Myocyte (in vitro differentiated cells): ENCODE results near the gene SOD2. TPM values are rescaled to one million over a fixed set of nuclear protein-coding genes. Genes with fewer than 3 reads are reported as not detected.
"Not testable (repeated sequence)": the region's sequence is repeated elsewhere in the genome, so short reads cannot be mapped to it uniquely, and the experiment has no call there.

Source experiments
- DNase-seq: peaks from one replicate; pipeline ENCODE4 v3.0.0-alpha.2; 2012; ENCODE audit warnings: low read depth
- polyA plus RNA-seq: library from polyadenylated mRNA; unstranded; fragments of >200 nt; gene quantifications from one replicate; pipeline ENCODE4 v1.2.1, GENCODE V29; 2012; ENCODE audit warnings: missing spikeins
- total RNA-seq: library from RNA; depleted of rRNA; stranded (reverse); fragments of >200 nt; gene quantifications from 2 replicates; pipeline ENCODE4 v1.2.3, GENCODE V29; 2014

Gene SOD2
- total RNA-seq: 177 and 208 TPM in 2 replicates
- 89.7 TPM for polyA plus RNA-seq

DNA sequence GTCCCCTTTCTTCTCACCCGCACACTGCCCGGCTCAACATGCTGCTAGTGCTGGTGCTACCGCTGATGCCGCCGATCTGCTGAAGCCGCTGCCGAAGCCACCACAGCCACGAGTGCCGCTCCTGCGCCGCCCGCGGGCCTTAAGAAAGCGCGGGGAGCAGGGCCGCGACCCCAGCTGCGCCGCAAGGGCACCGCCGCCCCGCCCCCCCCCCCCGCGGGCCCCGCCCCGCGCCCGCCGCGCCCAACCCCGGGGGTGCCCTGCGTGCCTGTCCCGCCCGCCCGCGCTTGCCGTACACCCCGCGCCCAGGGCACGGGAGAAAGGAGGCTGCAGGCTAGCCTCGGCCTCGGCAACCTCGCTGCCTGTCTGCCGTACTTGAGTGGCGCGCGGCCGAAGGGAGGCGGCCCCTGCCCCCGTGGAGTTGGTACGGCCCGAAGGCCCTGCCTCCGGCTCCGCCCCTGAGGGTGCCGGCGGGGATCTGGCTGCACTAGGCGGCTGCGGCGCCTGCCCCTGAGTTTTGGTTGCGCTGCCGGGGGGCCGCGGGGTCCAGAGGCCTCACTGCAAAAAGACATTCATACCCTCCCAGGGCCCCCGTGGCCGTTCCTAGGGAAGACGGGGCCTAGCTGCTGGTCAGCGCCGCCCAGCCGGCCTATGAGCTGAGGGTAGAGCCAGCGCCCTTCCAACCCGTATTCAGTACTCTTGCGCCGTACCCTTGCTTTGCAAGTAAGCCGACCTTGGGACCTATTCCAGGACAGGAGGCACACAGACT, at the start of gene SOD2:
Gene SOD2 (minus strand): TSS at position 114 of the 766 bp plus-strand sequence. CDS start 74 bp downstream, at position 40.
- peak; percentile 90 for DNase-seq

GRCh38 chr6:159742165-159742564, 49.1 kb upstream of the SOD2 start:
- no peak for DNase-seq

GRCh38 chr6:159739341-159739740, 46.3 kb upstream of the SOD2 start:
- no peak for DNase-seq

GRCh38 chr6:159736908-159737307, 43.9 kb upstream of the SOD2 start:
- DNase-seq: no peak

GRCh38 chr6:159733395-159733794, 40.4 kb upstream of the SOD2 start:
- DNase-seq: not testable (repeated sequence)

DNA sequence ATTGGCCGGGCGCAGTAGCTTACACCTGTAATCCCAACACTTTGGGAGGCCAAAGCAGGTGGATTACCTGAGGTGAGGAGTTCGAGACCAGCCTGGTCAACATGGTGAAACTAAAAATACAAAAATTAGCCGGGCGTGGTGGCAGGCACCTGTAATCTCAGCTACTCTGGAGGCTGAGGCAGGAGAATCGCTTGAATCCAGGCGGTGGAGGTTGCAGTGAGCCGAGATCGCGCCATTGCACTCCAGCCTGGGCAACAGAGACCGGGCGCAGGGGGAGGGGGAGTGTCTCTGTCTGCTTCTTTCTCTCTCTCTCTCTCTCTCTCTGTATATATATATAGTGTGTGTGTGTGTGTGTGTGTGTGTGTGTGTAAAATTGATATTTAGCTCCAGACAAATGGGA, 39.5 kb upstream of the SOD2 start:
- not testable (repeated sequence) for DNase-seq

GRCh38 chr6:159730332-159730676, 37.3 kb upstream of the SOD2 start:
- DNase-seq: no peak

- DNase-seq: no peak
Observed at GRCh38 chr6:159729598-159730331, 36.7 kb upstream of the SOD2 start.

DNA sequence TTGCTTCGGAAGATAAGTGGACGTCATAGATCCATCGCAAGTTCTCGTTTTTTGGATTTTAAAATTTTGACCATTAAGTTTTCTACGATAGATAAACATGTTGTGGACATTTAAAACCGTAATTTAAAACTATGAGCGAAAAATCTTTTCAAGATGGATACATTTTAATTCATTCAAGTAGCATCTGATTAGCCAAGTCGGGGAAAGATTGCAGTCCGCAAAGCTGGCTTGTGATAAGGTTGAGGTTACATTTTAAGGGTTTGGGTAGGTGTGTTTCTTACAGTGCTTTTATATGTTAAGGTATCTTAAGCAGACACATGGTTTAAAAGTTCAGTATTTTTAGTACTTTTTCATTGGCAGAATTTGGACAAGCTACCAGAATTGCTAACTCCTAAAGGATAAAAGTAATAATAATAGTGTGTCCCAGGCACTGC, 35.5 kb upstream of the SOD2 start:
- DNase-seq: no peak

DNA sequence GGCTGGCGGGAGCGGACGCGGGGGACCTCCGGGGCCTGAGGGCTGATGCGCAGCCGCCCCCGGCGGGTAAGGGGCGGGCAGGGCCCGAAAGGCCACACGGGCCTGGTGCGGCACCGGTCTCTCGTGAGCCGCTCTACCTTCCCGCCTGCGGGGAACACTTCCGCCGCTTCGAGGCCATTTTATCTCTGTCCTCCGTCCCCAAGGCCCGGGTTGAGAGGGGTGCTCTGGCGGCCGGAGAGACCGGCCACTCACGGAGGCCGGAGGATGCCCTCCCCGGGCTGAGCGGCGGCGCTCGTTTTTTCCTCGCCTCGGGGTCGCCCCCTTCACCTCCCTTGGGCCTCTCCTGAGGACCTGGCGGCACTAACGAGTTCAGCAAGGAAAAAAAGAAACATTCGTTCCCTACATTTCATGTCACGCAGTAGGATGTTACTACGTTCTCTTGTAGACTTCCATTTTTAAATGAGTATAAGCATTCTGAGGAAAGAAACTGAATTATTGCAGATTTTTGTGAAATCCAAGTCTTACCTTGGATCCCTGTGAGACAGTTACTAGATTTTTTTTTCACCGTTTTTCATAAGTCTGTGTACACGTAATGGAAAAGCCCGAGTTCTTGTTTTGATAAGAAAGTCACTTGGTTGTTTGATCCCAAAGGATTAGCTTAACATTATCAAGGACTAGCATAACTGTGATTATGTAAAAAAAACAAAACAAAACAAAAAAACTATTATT, 34.8 kb upstream of the SOD2 start:
- peak; percentile 53 for DNase-seq

- peak; percentile 94 for DNase-seq
Observed at GRCh38 chr6:159726918-159727716, 34.1 kb upstream of the SOD2 start, which contains the start of gene WTAP. Gene WTAP, plus strand, starts transcription at chr6:159727506. Its CDS starts 8,760 bp downstream, at chr6:159736266.

GRCh38 chr6:159726255-159726917, 33.3 kb upstream of the SOD2 start:
- DNase-seq: no peak

- not testable (repeated sequence) for DNase-seq
Observed at GRCh38 chr6:159725208-159725607, 32.2 kb upstream of the SOD2 start.

- no peak for DNase-seq
Observed at GRCh38 chr6:159724778-159725177, 31.7 kb upstream of the SOD2 start.

GRCh38 chr6:159723259-159723658, 30.2 kb upstream of the SOD2 start:
- no peak for DNase-seq

- no peak for DNase-seq
Observed at GRCh38 chr6:159722655-159723054, 29.6 kb upstream of the SOD2 start.

- not testable (repeated sequence) for DNase-seq
Observed at GRCh38 chr6:159721981-159722380, 28.9 kb upstream of the SOD2 start.

- no peak for DNase-seq
Observed at GRCh38 chr6:159720708-159721107, 27.7 kb upstream of the SOD2 start.

GRCh38 chr6:159719287-159719686, 26.2 kb upstream of the SOD2 start:
- no peak for DNase-seq

GRCh38 chr6:159718634-159719033, 25.6 kb upstream of the SOD2 start:
- DNase-seq: no peak
